ENCODE data around the gene HOGA1. TPM values are rescaled to one million over a fixed set of nuclear protein-coding genes. Genes with fewer than 3 reads are reported as not detected.

HOGA1 gene
- total and polyA plus RNA-seq, 2 experiments from 2014 or later: 0.15 TPM; not detected in 1

DNA sequence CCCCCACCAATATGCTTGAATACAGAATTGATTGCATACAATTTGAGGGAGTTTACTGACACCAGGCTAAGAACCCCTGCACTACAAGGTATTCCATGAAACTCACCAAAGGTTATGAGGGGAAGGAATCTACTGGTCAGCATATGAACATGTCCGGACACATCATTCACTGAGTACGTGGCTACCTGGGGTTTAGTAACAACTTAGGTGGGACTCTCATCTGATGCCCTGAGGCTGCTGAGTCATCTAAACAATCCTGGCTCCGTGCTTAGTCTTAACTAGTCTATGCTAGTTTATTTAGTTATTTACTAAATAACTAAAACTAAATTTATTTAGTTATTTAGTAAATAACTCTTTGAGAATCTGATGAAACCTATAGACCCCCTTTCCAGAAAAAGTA lies 67.6 kb downstream of the HOGA1 start (continued):
- TF ChIP-seq, protein P1, sequence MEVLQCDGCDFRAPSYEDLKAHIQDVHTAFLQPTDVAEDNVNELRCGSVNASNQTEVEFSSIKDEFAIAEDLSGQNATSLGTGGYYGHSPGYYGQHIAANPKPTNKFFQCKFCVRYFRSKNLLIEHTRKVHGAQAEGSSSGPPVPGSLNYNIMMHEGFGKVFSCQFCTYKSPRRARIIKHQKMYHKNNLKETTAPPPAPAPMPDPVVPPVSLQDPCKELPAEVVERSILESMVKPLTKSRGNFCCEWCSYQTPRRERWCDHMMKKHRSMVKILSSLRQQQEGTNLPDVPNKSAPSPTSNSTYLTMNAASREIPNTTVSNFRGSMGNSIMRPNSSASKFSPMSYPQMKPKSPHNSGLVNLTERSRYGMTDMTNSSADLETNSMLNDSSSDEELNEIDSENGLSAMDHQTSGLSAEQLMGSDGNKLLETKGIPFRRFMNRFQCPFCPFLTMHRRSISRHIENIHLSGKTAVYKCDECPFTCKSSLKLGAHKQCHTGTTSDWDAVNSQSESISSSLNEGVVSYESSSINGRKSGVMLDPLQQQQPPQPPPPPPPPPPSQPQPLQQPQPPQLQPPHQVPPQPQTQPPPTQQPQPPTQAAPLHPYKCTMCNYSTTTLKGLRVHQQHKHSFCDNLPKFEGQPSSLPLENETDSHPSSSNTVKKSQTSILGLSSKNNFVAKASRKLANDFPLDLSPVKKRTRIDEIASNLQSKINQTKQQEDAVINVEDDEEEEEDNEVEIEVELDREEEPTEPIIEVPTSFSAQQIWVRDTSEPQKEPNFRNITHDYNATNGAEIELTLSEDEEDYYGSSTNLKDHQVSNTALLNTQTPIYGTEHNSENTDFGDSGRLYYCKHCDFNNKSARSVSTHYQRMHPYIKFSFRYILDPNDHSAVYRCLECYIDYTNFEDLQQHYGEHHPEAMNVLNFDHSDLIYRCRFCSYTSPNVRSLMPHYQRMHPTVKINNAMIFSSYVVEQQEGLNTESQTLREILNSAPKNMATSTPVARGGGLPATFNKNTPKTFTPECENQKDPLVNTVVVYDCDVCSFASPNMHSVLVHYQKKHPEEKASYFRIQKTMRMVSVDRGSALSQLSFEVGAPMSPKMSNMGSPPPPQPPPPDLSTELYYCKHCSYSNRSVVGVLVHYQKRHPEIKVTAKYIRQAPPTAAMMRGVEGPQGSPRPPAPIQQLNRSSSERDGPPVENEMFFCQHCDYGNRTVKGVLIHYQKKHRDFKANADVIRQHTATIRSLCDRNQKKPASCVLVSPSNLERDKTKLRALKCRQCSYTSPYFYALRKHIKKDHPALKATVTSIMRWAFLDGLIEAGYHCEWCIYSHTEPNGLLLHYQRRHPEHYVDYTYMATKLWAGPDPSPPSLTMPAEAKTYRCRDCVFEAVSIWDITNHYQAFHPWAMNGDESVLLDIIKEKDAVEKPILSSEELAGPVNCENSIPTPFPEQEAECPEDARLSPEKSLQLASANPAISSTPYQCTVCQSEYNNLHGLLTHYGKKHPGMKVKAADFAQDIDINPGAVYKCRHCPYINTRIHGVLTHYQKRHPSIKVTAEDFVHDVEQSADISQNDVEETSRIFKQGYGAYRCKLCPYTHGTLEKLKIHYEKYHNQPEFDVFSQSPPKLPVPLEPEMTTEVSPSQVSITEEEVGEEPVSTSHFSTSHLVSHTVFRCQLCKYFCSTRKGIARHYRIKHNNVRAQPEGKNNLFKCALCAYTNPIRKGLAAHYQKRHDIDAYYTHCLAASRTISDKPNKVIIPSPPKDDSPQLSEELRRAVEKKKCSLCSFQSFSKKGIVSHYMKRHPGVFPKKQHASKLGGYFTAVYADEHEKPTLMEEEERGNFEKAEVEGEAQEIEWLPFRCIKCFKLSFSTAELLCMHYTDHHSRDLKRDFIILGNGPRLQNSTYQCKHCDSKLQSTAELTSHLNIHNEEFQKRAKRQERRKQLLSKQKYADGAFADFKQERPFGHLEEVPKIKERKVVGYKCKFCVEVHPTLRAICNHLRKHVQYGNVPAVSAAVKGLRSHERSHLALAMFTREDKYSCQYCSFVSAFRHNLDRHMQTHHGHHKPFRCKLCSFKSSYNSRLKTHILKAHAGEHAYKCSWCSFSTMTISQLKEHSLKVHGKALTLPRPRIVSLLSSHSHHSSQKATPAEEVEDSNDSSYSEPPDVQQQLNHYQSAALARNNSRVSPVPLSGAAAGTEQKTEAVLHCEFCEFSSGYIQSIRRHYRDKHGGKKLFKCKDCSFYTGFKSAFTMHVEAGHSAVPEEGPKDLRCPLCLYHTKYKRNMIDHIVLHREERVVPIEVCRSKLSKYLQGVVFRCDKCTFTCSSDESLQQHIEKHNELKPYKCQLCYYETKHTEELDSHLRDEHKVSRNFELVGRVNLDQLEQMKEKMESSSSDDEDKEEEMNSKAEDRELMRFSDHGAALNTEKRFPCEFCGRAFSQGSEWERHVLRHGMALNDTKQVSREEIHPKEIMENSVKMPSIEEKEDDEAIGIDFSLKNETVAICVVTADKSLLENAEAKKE (CRISPR knock-in tag; IDR thresholded peaks at IDR 0.05): no peak
- no peak for TF ChIP-seq CREB1 (CRISPR knock-in tag; IDR thresholded peaks at IDR 0.05; ENCODE audit: low read depth)
- TF ChIP-seq, protein P2, sequence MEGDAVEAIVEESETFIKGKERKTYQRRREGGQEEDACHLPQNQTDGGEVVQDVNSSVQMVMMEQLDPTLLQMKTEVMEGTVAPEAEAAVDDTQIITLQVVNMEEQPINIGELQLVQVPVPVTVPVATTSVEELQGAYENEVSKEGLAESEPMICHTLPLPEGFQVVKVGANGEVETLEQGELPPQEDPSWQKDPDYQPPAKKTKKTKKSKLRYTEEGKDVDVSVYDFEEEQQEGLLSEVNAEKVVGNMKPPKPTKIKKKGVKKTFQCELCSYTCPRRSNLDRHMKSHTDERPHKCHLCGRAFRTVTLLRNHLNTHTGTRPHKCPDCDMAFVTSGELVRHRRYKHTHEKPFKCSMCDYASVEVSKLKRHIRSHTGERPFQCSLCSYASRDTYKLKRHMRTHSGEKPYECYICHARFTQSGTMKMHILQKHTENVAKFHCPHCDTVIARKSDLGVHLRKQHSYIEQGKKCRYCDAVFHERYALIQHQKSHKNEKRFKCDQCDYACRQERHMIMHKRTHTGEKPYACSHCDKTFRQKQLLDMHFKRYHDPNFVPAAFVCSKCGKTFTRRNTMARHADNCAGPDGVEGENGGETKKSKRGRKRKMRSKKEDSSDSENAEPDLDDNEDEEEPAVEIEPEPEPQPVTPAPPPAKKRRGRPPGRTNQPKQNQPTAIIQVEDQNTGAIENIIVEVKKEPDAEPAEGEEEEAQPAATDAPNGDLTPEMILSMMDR (conservative IDR thresholded peaks at IDR 0.05; ENCODE audit: low read depth in 2 of 2): no peak

DNA sequence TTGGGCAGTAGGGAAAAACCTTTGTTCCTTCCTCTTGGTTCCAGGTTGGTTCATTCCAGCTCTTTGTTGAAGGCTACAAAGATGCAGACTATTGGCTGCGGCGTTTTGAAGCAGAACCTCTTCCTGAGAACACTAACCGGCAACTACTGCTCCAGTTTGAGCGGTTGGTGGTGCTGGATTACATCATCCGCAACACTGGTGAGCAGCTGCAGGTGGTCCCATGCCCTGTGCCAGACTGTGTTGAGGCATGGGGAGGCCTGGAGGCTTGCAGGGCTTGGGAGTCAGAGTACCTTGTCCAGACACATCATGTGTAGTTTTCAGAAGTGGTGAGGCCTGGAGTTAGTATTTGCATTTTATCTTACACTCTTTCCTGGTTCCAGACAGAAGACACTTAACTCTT lies 72.6 kb downstream of the HOGA1 start:
- H3K9me3 Mint-ChIP-seq: no peaks in the 10 kb centered on the region
- Histone ChIP-seq H3K27me3 (ENCODE audit: insufficient read depth) (no peaks in the 10 kb centered on the region), H3K4me2 (no peak overlapping the region), H3K27ac (ENCODE audit: low read depth) (no peak overlapping the region), H3K4me3 (no peak overlapping the region), H3K9me2 (ENCODE audit: insufficient read depth) (no peaks in the 10 kb centered on the region), H3K36me3 (ENCODE audit: insufficient read depth) (peaks cover 52% of the 10 kb centered on the region), H3F3A (replicated peaks; ENCODE audit: low read depth) (no peaks in the 10 kb centered on the region; the same call in 1 of the 2 replicates), H4K20me1 (replicated peaks; ENCODE audit: insufficient read depth) (no peaks in the 10 kb centered on the region; the same call in 1 of the 2 replicates), H2AFZ (no peak overlapping the region), H3K79me2 (replicated peaks; ENCODE audit: insufficient read depth) (peaks cover 9% of the 10 kb centered on the region; the same call in 1 of the 2 replicates), H3K4me1 (ENCODE audit: insufficient read depth) (no peaks in the 10 kb centered on the region)
- no peak for DNase-seq (ENCODE audit: low spot score)
- H3K4me1 Mint-ChIP-seq: no peaks in the 10 kb centered on the region
- no peak overlapping the region; the same call in 1 of the 2 replicates for H3K27ac Mint-ChIP-seq
- H3K27me3 Mint-ChIP-seq (ENCODE audit: insufficient read depth, low read depth, poor library complexity): no peaks in the 10 kb centered on the region
- peaks cover 75% of the 10 kb centered on the region for H3K36me3 Mint-ChIP-seq (ENCODE audit: low read depth)
- no peak overlapping the region for H3K4me3 Mint-ChIP-seq
- ATAC-seq: no peak
- TF ChIP-seq, protein P3, sequence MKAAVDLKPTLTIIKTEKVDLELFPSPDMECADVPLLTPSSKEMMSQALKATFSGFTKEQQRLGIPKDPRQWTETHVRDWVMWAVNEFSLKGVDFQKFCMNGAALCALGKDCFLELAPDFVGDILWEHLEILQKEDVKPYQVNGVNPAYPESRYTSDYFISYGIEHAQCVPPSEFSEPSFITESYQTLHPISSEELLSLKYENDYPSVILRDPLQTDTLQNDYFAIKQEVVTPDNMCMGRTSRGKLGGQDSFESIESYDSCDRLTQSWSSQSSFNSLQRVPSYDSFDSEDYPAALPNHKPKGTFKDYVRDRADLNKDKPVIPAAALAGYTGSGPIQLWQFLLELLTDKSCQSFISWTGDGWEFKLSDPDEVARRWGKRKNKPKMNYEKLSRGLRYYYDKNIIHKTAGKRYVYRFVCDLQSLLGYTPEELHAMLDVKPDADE (IDR thresholded peaks at IDR 0.05): no peak
- TF ChIP-seq, protein P1 (CRISPR knock-in tag; IDR thresholded peaks at IDR 0.05): no peak
- no peak for TF ChIP-seq NANOG (IDR thresholded peaks at IDR 0.05; ENCODE audit: borderline replicate concordance)
- no peak for TF ChIP-seq EZH2phosphoT487 (IDR thresholded peaks at IDR 0.05; ENCODE audit: unreplicated experiment)

Data from GM23338 (cell line).